Measurements from ENCODE around the gene BRI3BP.

GRCh38 chr12:124946447-124946793, 47.0 kb upstream of the BRI3BP start:
- TF ChIP-seq CTCF (IDR thresholded peaks at IDR 0.05) (no peak), POLR2A (IDR thresholded peaks at IDR 0.05) (no peak), POLR2AphosphoS5 (IDR thresholded peaks at IDR 0.05) (no peak)

Data from sigmoid colon (tissue), 4 donors.